WERI-Rb-1 (cell line): ENCODE results near the gene STAT4.

Experiments
- DNase-seq: peaks from one replicate; pipeline ENCODE4 v3.0.0-alpha.2; 2020
- H3K27ac ChIP-seq: fragments of 250-450 bp; sonication (Bioruptor Pico); 2 replicates; pipeline ENCODE4 v1.5.1; 2020; ENCODE audit warnings: mild to moderate bottlenecking, moderate library complexity
- H3K27me3 ChIP-seq: fragments of 250-450 bp; sonication (Bioruptor Pico); 2 replicates; pipeline ENCODE4 v1.5.1; 2021; ENCODE audit warnings: mild to moderate bottlenecking, low read depth, moderate library complexity; ENCODE audit not compliant: insufficient read depth, severe bottlenecking
- H3K36me3 ChIP-seq: fragments of 250-450 bp; sonication (Bioruptor Pico); 2 replicates; pipeline ENCODE4 v1.5.1; 2020; ENCODE audit warnings: mild to moderate bottlenecking, moderate library complexity
- H3K4me3 ChIP-seq: 2 replicates; pipeline ENCODE4 v1.5.1; 2011; ENCODE audit warnings: low read depth, mild to moderate bottlenecking, control low read depth, low read length
- H3K9me3 ChIP-seq: fragments of 250-450 bp; sonication (Bioruptor Pico); 2 replicates; pipeline ENCODE4 v1.5.1; 2021; ENCODE audit warnings: mild to moderate bottlenecking, moderate library complexity; ENCODE audit not compliant: severe bottlenecking
- TF ChIP-seq, protein P1 (sequence below): IDR thresholded peaks from 2 replicates; pipeline ENCODE4 v1.5.1; 2011; ENCODE audit warnings: low read depth, mild to moderate bottlenecking, control low read depth, inconsistent platforms, low read length

The STAT4 gene

DNA sequence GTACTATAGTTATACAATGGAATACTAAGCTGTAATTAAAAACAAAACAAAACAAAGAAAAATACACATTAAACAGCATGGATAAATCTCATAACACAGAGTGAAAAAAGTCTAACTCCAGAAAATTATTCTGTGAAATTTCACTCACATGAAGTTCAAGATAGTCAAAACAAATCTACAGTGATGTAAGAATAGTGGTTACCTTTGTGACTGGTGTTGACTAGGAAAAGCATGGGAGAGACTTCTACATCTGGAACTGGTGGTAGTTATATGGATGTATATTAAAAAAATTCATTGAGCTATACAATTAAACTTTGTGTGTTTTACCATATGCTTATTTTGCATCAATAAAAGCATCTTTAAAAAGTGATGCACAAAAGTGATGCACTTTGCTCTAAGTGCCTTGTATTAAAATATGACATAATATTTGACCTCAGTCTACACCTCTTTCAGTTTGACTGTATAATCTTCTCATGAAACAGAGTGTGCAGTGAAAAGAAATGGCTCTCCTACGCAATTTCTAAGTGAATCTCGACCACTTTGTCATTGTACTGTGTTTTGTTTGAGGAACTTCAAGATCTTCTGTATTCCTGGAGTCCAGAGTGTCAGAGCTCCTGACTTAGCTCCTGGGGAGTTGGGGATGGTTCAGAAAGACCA is 28.0 kb downstream of the STAT4 start:
- TF ChIP-seq, protein P1, sequence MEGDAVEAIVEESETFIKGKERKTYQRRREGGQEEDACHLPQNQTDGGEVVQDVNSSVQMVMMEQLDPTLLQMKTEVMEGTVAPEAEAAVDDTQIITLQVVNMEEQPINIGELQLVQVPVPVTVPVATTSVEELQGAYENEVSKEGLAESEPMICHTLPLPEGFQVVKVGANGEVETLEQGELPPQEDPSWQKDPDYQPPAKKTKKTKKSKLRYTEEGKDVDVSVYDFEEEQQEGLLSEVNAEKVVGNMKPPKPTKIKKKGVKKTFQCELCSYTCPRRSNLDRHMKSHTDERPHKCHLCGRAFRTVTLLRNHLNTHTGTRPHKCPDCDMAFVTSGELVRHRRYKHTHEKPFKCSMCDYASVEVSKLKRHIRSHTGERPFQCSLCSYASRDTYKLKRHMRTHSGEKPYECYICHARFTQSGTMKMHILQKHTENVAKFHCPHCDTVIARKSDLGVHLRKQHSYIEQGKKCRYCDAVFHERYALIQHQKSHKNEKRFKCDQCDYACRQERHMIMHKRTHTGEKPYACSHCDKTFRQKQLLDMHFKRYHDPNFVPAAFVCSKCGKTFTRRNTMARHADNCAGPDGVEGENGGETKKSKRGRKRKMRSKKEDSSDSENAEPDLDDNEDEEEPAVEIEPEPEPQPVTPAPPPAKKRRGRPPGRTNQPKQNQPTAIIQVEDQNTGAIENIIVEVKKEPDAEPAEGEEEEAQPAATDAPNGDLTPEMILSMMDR, result no peak
- no peak for DNase-seq
- Histone ChIP-seq H3K27ac (no peak overlapping the region), H3K27me3 (no peaks in the 10 kb centered on the region), H3K9me3 (no peaks in the 10 kb centered on the region), H3K36me3 (no peaks in the 10 kb centered on the region), H3K4me3 (no peak overlapping the region)

DNA sequence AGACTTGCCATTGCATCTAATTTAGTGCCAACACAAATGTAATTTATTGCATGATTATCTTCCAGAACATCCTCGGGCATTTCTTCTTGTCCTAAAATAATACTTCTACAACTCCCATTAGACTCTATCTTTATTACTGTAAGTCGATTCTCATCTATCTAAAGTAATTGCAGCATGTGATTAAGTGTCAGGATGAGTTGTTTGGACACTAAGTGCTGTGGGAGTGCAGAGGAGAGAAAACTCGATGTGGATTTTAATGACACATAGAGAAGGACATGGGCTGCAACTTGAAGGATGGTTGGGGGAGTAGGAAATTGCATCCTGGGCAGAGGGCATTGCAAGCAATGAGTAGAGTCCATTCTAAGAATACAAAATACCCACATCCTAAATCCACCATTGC is 33.5 kb downstream of the STAT4 start:
- Histone ChIP-seq H3K27ac (no peak overlapping the region), H3K9me3 (no peaks in the 10 kb centered on the region), H3K27me3 (no peaks in the 10 kb centered on the region), H3K36me3 (no peaks in the 10 kb centered on the region), H3K4me3 (no peak overlapping the region)
- TF ChIP-seq, protein P1, result no peak
- no peak for DNase-seq

DNA sequence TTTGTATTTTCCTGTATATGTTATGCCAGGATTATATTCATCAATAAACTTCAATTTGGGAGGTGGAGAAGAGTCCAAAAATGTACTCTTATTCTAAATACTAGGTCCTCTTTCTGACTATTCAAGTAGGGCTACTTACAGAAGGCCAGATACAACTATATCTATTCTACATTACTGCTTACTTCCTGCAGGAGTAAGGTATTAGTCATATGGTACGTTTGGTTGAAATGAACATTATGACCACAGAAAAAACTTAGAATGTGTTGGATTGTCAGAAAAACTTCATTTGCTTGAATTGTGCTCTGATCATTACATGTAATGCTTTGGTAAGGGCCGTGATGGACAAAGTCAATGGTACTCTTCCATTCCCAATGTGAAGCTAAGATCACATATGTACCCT is 35.0 kb downstream of the STAT4 start:
- no peak for DNase-seq
- TF ChIP-seq, protein P1, result no peak
- Histone ChIP-seq H3K27me3 (no peaks in the 10 kb centered on the region), H3K4me3 (no peak overlapping the region), H3K27ac (no peak overlapping the region), H3K36me3 (no peaks in the 10 kb centered on the region), H3K9me3 (no peaks in the 10 kb centered on the region)

DNA sequence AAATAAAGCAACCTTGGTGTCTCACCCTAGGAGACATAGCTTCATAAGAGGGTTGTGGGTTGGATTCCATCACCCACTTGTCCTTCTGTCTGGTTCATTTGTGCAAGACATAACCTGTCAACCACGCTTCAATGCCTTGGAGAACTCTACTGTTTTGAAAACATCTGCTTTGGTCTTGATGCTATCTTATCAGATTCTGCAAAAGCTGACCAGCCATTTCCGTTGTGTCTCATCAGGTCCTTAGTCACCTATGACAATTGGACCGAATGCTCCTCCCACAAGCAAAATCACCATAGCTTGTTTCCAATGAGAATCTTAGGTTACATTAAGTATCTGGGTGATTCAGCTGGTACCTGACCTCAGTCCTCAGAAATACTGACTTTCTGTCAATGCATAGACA is 35.4 kb downstream of the STAT4 start:
- TF ChIP-seq, protein P1, result no peak
- H3K36me3 ChIP-seq, result no peaks in the 10 kb centered on the region
- no peak overlapping the region for H3K4me3 ChIP-seq
- DNase-seq, result no peak
- H3K9me3 ChIP-seq, result no peaks in the 10 kb centered on the region
- no peak overlapping the region for H3K27ac ChIP-seq
- H3K27me3 ChIP-seq, result no peaks in the 10 kb centered on the region

DNA sequence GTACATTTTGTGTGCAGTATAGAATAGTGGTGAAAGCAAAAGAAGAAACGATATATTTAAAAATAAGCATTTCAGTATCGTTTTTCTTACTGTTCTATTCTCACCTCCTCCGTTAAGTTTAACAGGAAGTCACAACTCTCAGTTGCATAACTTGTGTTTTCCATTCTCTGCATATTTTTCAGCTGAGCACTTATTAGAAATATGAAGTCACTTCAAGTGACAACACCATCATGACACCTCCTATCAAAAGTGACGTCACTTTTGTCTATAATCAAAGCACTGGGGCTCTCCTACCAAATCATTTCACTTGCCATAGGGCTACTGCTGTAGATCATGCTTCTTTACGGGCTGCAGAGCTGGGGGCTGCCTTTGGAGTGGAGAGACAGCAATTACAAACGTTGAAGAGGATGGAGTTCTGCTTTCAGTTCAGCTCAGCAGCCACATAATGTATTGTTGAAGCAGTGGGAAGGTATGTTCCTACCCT is 36.3 kb downstream of the STAT4 start:
- no peaks in the 10 kb centered on the region for H3K36me3 ChIP-seq
- TF ChIP-seq, protein P1, result no peak
- no peak overlapping the region for H3K4me3 ChIP-seq
- no peaks in the 10 kb centered on the region for H3K9me3 ChIP-seq
- H3K27ac ChIP-seq, result no peak overlapping the region
- H3K27me3 ChIP-seq, result no peaks in the 10 kb centered on the region
- DNase-seq, result no peak

DNA sequence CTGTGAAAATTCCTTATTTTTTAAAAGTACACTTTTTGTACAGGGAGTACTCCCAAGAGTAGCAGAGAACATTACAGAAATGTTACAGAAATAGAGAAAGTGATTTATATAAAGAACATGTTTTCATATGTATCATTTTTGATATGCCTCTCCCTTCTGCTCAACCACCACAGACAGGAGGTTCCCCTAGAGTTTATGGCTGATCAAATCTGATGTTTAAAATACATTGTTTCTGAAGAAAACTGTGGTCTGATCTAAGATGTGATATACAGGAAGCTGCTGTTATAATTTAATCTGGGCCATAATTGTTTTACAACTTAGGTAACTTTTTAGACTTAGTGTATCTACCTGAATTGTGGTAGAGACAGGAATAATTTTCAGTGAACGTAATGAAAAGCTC is 37.0 kb downstream of the STAT4 start:
- DNase-seq, result no peak
- no peaks in the 10 kb centered on the region for H3K27me3 ChIP-seq
- TF ChIP-seq, protein P1, result no peak
- no peaks in the 10 kb centered on the region for H3K36me3 ChIP-seq
- H3K9me3 ChIP-seq, result no peaks in the 10 kb centered on the region
- no peak overlapping the region for H3K27ac ChIP-seq
- no peak overlapping the region for H3K4me3 ChIP-seq
